Epidermal melanocyte (primary cell): ENCODE data around the gene KDM5C.

ENCODE experiments used
- DNase-seq: peaks from one replicate; pipeline ENCODE4 v3.0.0; 2011; ENCODE audit warnings: low spot score; ENCODE audit not compliant: insufficient read length

The KDM5C gene

DNA sequence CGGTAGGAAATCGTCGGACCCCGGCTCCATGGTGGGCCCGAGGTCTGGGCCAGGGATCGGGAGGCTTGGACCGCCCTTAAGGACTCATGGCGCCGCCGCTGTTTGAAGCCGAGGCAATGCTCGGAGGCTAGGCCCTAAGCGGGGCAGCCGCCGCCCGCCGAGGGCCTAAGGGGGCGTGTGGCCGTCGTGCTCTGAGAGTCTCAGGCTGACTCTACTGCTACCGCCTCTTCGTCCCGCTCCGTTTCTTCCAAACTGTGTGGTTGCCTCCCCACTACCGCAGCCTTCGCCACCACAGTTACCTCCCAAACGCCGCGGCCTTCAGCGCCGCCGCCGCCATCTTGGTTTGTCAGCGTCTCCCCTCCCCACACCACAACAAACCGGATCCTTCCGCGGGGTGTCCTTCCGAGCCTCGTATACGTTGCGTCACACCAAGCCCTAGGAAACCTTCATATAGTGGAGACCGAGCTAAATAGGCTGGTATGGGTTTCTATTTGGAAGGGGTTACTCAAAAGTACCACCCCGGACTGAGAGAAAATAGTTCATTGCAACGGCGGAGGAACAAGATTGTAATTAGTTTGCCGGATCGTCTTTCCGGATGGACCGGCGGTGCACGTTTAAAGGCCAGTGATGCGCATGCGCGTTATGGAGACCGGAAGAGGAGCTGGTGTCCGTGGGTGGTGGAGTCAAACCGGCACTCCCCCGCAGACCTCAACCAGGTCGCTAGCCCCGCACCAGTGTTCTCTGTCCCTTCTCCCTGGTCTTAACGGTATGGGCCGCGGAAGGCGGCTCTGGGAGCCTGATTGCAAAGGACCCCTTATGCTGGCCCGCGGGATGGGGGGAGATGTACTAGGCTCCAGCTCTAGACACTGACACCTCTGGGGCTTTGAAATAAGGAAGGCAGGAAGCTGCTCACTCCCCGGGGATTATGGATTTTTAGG lies at the start of gene KDM5C:
TSS of gene KDM5C (minus strand) at position 348 of the 938 bp plus-strand sequence. CDS start at position 30, 318 bp downstream.
- DNase-seq: peak; percentile 87

DNA sequence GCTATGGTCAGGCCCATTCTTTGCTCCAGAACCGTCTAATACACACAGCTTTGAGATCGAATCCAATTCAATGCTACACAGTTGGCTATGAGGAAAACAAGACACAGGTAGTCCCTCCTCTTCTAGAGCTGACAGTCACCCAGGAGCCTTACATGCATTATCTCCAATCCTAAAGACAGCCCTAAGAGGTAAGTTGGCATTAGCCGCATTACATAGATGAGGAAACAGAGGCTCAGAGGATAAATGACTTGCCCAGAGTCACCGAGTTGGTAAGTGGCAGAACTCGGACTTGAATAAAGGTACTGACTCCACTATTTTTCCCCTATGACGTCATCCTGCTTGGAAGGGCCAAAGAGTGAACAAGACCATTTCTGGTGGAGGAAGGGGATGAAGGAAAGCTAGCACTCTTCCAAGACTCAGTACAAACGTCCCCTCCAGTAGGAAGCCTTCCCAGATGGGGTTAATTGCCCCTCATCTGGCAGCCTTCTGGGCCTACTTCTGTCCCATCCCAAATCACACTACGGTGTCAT lies 47.9 kb upstream of the KDM5C start:
- DNase-seq: no peak

DNA sequence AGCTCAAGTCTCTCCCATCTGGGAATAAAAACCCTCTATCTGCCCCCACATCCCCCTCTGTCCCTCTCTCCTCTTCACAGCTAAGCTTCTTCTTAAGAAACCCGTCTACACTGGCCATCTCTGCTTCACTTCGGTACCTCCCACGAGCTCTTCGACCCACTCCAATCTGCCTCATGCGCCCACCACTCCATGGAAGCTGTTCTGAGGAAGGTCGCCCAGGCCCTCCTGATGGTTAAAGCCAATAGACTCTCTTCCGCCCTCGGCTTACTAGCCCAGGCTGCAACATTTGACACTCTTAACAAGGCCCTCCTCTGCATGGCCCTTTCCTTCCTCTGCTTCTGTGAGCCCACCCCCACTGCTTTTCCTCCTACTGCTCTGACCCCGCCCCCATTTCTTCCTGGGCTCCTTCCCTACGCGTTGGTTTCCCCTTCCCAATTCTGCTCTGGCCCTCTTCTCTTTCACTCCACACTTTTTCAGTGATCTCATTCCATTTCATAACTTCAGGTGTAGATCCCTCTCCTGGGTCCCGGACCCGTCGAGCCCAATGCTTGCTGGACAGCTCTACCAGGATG lies 44.6 kb upstream of the KDM5C start:
- DNase-seq: no peak

DNA sequence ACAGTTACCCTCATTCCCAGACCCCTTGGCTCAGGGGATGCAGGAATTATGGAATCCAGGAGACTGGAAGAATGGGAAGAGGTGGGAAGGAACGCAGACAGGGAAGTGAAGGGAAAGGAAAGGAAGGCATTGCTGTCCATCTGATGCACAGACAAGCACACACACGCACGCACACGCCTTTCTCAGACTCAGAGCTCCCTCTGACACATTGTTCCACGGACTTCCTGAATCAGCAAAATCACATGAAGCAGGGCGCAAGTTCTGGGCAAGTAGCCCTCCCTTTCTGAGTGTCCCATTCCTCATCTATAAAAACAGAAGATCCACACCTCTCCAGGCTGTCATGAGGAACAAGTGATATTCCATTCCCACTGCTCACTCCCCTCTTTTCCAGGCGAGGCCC lies 43.2 kb upstream of the KDM5C start:
- DNase-seq: no peak

DNA sequence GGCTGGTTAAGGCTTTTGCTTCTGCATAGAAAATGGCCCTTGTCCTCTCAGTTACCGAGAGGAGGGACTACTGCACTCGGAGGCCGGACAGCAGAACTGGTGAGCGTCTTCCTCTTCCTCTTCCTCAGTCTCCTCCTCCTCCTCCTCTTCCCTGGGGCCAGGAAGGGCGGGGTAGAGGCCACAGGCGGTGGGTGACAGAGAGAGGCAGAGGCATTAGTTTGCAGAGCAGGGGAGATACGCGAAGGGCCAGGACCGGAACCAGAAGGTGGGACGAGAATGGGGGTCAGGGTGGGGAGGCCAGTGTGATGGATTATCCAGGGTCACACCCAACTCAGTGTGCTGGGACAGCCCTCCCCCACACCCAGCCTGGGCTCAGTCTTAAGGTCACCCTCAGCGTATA lies 41.9 kb upstream of the KDM5C start:
- no peak for DNase-seq

DNA sequence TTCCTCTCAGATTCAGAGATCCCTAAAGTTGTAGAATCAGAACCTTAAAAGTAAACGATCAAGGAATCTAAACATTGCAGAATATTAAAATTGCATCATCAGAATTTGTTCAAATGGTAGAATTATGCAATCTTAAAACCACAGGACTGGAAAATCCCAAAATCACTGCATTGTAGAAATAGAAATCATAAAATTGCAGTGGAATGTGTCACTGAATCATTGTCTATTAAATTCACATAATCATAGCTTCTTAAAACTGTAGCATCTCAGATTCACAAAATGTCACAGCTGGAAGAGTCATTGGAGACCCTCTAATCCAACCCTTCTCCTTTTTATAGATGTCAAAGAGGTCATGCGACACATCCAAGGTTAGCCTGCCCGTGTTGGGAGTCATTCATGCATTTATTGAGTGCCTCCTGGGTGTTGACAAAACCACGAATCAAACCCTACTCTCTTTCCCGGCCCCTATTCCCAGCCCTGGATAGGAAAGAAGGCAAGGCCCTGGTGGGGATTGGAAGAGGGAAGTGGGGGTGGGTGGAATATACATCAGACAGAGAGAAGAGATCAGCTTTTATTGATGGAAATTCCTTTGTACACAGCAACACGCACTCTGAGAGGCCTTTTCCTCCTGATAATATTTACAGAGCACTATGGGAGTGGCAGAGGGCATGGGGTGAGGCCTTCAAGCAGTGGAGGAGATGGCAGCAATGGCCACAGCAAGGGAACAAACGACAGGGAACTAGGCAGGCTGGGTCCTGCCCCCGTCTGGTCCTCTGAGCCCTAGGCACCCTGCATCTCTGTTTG lies 41.0 kb upstream of the KDM5C start:
- no peak for DNase-seq

DNA sequence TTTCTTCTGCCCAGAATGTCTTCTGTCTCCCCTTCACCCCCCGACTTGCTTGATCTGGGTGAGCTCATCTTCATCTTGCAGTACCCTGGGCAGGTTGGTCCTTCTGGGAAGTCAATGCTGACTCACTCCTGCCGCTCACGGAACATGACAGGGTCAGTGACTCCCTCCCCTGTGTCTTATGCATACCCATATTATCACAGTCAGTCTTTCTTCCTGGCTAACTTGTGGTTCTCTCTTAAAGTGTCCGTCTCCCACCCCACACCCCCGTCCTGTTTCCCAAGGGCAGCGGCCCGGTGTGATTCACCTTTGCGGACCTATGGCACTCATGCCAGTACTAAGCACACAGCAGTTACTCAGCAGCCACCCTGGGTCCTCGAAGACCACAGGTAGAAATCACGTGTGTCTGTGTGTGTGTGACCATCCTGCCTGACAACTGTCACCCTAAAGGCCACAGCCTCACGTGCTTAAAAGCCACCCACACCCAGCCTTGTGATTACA lies 38.6 kb upstream of the KDM5C start:
- DNase-seq: no peak

DNA sequence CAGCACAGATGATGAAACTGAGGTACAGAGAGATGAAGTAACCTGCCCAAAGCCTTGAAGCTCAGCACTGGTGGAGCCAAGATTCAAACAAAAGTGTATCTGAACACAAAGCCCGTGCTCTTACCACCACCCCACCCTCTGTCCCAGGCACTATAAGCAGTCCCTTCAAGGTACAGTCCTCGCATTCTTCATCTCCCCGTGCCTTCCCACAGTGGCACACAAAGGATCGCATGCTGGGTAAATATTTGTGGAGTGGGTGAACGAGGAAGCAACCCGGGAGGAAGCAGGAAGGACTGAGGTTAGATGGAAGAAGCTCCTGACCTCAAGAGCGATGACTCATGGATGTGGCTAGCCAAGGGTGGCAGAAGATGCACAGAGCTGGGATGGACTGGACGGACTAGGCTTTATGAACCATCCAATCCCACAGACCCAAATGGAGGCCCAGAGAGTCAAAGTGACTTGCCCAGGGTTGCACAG lies 37.9 kb upstream of the KDM5C start:
- no peak for DNase-seq

DNA sequence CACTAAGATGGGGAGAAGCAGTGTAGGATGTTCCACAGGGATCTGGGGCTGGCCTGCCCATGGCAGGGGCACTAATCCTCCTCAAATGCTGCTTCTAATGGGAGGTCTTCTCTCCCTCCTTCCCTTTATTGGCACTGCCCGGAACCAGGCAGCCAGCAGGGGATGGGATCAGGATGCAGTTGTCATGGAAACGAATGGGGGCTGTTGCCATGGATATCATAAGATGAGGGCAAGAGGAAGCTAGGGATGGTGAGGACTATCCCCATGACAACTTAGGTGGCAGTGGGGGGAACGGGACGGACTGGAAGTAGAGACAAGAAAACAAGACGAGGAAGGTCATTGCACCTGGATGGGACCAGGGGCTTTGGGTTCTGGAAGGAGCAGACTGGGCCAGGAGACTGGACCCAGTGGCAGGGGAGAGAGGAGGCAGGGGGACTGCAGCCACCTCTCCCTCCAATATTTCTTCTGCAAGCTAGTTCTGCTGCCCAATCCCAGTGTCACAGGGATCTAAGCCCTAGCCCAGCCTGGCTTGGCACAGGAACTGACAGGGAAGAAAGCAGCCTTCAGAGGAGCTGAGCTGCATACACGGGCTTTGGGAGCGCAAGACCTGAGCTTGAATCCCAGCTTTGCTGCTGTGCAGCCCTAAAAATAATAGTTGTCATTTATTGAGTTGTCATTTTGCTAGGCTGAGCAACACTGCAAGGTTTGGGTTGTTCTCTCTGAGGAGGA lies 37.3 kb upstream of the KDM5C start:
- no peak for DNase-seq

DNA sequence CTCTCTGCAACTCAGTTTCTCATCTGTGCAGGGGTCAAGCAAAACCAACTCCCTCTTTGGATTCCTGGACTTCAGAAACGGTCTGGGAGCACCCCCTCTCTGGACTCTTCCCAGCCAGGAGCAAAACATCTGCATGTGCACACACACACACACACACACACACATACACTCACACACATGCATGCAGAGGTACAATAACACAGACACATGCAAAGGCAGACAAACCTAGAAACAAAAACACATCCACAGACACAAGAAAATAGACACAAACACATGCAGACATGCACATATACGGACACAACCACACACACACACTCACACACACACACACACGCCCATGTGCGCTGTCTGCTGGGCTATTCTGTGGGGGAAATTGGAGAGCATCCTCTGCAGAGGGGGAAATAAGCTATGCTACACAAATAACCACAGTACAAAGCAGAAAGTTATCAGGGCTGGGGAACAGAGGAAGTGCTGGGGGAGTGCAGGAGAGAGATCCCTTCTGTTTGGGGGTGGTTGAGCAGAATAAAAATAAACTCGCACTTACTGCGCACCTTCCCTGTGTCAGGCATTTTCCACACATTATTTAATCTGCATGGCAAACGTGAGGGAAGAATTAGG lies 36.5 kb upstream of the KDM5C start:
- no peak for DNase-seq

DNA sequence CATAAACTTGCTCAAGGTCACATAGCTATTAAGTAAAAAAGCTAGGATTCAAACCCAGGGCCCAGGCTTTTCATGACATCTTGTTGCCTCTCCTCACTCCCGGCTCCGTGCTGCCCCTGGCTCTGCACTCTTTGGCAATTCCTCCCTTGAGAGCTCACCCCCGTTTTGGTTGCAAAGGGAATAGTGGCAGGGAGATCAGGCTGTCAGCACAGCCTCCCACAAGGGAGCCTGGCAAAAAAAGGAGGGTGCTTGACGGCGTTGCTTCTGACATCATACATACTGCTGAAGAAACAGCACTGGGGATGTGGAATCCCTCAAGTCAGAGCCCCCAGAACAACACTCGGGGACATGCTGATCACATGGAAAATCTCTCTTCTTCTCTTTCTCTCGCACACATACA lies 35.8 kb upstream of the KDM5C start:
- DNase-seq: no peak

DNA sequence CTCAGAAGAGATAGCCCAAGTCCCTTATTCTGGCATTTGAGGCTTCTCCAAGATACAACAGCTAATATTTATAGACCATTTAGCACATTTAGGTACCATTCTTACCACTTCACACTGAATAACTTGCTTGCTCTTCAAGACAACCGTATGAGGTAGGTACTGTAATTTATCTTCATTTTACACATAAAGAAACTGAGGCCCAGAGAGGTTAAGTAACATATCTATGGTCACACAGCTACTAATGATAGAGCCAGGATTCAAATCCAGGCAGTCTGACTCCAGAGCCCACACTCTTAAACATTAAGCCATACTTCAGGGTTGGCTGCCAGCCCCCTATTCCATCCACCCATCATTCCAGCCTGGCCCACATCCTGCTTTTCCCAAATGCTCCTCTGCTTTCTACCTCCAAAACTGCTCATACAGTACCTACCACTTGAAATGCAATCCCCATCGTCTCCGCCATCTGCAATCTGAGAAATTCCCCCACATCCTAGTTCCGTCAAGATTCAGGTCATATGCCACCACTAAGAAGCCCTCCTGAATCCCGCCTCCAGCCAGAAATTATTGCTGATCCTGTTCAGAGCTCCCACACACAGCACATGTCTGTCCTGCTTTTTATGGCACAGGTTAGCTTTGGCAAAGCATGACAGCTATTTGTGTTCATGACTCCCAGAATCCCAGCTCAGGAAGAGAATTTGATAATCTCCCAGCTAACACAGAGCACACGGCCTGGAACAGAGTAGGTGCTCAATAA lies 32.8 kb upstream of the KDM5C start:
- DNase-seq: no peak

DNA sequence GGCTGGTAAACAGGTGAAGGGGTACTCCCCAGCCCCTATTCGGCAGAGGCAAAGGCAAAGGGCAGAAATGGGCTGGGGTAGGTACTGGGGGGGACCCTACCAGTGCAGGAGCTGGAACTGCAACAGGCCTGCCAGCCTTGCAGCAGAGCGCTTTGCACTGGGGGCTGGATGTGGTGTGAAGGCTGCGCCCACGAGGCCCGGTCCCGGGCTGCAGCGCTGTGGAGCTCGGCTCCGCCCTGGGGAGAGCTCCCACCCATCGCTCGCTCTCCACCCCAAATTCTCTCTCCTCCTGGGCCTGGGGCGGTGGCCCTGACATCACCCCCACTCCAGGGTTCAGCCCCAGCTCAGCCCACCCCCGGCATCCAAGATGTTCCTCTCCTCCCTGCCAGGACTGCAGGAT lies 32.2 kb upstream of the KDM5C start:
- no peak for DNase-seq

DNA sequence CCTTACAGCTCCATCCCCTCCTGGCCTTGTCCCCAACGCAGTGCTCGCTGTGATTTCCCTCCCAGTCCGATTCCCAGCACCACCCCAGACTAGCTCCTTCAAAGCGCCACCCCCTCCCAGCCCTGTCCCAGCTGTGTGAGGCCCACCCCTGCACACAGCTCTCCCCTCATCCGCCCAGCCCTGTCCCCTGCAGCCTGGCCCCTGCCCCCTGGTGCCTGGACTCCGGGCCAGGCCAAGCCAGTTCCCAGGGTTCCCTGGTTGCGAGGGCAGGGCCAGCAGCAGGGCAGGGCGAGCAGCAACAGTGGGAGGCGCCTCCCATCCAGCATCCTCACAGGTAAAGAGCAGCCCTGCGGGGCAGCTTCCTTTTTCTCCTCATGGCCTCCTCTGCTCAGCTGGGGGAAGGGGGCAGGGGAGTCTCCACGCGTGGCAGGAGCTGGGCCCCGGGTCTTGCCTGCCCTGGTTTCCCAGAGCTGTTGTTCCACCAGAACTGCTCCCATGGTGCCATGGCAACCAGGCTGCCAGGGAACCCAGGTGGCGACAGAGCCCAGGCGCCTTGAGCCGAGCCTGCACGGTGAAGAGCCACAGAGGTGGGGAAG lies 31.5 kb upstream of the KDM5C start:
- DNase-seq: no peak

DNA sequence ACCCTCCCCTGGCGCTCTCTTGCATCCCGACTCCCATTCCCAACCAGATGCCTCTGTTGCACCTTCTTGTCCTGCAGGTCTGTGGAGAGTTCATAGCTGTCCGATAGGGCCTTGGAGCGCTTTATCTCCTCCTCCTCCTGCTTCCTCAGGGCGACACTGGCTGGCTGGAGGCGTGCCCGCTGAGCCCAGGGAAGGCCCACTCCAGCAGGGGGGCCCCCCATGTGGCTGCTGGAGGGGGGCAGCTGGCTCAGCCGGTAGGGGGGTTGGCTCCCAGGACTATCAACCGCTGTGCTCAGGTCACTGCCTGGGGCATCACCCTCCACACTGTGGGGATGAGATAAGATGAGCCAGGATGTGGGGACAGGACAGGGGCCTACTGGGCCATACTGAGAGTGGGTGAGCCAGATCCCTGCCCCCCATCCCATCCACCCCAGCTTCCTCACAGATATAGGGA lies 30.8 kb upstream of the KDM5C start:
- DNase-seq: no peak

DNA sequence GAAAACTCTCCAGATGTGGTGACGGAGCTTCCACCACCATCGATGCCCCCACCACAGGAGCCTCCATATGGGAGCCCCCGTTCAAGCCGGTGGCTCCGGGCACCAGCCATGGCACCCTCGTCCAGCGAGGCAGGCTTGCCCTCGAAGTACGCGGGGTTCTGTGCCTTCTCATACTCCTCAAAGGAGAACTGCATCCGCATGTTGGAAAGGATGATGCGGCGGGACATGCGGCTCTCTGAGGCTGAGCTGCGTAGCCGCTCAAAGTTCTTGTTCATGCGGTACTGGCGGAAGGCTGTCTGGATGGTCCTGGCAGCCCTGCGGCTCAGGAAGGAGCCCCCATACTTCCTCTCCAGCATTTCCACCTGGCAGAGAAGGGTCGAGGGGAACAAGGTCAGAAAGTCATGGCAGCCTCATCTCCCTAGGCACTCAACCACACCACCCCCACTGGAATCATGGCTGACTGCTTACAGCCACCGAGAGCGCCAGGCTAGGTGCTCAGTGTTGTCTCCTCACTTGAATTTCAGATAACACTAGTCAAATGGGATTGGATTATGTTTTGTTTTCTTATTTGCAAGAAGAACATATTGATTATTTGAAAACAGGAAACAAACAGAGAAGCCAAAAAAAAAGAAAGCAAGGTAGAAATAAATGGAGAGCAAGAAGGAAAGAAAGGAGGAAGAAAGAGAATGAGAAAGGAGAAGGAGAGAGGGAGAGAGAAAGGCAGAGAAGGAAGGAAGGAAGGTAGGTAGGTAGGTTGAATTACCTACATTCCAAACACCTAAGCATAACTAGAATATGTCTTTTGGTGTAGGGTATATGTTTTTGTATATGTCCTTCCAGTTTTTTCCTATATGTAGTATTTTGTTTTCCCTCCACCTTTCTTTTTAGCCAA lies 29.8 kb upstream of the KDM5C start:
- DNase-seq: no peak

DNA sequence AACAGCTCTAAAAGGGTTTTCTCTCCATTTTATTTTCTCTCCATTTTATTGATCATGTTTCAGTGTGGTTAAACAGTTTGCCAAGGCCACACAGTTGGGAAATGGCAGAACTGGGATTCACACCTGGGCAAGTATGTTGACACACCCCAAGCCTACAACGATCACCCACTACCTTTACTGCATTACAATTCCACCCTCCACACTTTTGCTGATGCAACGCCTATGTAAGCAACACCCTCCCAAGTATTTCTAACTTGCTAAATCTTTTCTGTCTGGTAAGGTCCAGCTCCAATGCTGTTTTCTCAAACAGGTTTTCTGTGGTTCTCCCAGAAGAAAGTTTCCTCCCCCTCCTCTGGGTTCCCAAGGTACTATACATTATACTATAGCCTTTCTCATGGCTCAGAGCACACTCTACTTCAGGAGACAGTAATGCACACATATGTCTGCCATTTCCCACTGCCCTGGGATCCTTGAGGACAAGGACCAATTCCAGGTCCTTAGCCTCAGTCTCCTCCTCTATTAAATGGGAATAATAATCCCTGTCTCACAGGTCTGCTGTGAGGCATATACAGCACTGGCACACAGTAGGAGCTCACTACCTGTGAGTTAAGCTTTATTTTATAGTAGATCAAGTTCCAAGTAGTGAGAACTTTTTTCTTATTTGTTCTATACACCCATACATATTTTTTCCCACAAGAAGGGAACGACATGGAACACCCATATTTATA lies 28.4 kb upstream of the KDM5C start:
- DNase-seq: no peak
